EL (cell line): ENCODE data around the gene AFTPH.

Source experiments
- DNase-seq: peaks from one replicate; pipeline ENCODE4 v3.0.0-alpha.2; 2016

The AFTPH gene

GRCh38 chr2:64542071-64543007, 18.2 kb downstream of the AFTPH start:
- DNase-seq, result peak; percentile 15

- DNase-seq, result peak; percentile 68
Measured at GRCh38 chr2:64543008-64543697, 19.0 kb downstream of the AFTPH start.

- DNase-seq, result no peak
Measured at GRCh38 chr2:64548761-64549160, 24.6 kb downstream of the AFTPH start.

GRCh38 chr2:64550042-64550441, 25.9 kb downstream of the AFTPH start:
- no peak for DNase-seq

GRCh38 chr2:64551851-64552250, 27.7 kb downstream of the AFTPH start:
- DNase-seq, result no peak

- no peak for DNase-seq
Measured at GRCh38 chr2:64554117-64554516, 30.0 kb downstream of the AFTPH start.

- DNase-seq, result no peak
Measured at GRCh38 chr2:64558445-64559081, 34.4 kb downstream of the AFTPH start.

- DNase-seq, result peak; percentile 19
Measured at GRCh38 chr2:64562148-64562784, 38.1 kb downstream of the AFTPH start.

GRCh38 chr2:64563436-64563938, 39.4 kb downstream of the AFTPH start:
- DNase-seq, result no peak

GRCh38 chr2:64565949-64566710, 42.0 kb downstream of the AFTPH start:
- DNase-seq, result no peak

- no peak for DNase-seq
Measured at GRCh38 chr2:64567473-64567872, 43.3 kb downstream of the AFTPH start.

- no peak for DNase-seq
Measured at GRCh38 chr2:64568836-64569235, 44.7 kb downstream of the AFTPH start.

GRCh38 chr2:64574871-64575270, 50.7 kb downstream of the AFTPH start:
- no peak for DNase-seq

GRCh38 chr2:64581018-64581417, 56.9 kb downstream of the AFTPH start:
- DNase-seq, result no peak

GRCh38 chr2:64581777-64582539, 57.8 kb downstream of the AFTPH start:
- no peak for DNase-seq

GRCh38 chr2:64582774-64583340, 58.7 kb downstream of the AFTPH start:
- no peak for DNase-seq

- no peak for DNase-seq
Measured at GRCh38 chr2:64586054-64586453, 61.9 kb downstream of the AFTPH start.

- DNase-seq, result peak; percentile 48
Measured at GRCh38 chr2:64586883-64587481, 62.9 kb downstream of the AFTPH start.

GRCh38 chr2:64587561-64587960, 63.4 kb downstream of the AFTPH start:
- no peak for DNase-seq

- no peak for DNase-seq
Measured at GRCh38 chr2:64591188-64591587, 67.1 kb downstream of the AFTPH start.
